ENCODE measurements around the gene TBC1D17. TPM values are rescaled to one million over a fixed set of nuclear protein-coding genes. Genes with fewer than 3 reads are reported as not detected.

TBC1D17 gene
- total and polyA plus RNA-seq, 2 of the 13 experiments (the other 11 are each of a cell fraction or from before 2014, with no cell fraction given) = 9.7 to 16.9 TPM

DNA sequence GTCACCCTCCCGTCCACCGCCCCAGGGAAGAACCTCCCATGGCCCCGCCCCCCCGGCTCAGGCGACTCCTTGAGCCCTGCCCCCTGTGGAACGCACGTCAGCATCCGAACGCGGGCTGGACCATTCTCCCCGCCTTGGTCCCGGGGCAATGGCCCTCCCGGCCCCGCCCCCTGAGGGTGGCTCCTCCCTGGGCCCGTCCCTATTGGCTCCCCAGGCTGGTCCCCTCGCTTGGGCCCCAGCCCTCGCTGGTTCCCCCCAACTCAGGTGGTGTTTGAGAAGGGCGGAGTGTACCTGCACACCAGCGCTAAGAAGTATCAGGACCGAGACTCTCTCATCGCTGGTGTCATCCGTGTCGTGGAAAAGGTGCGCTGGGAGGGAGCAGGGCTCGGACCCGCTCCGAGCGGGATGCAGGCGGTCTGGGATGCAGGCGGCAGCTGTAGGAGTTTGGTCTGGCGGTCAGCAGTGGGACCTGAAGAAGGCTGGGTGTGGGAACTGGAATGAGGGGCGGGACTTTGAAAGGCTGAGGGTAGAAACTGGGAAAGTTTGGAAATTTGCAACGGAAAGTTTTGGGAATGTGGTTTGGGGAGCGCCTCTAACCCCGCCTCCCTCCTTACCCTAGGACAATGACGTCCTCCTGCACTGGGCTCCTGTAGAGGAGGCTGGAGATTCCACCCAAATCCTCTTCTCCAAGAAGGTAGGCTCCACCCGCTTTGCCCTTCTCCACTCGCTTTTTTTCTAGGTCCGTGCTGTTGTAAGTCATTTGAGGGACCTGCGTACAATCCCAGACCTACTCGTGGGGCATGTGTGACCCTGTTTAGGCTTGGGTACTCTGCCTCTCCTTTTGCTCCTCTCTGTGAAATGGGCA is 609 bp downstream of the TBC1D17 start:
- no TSS peak for BruUV-seq (replicated peaks)
- FAIRE-seq = peak; percentile 56
- peak overlapping the region; percentile 99 for H3K27ac ChIP-seq (ENCODE audit: extremely low read length, insufficient read depth, low read length)
- H3K4me3 ChIP-seq (replicated peaks in 1 of 3; ENCODE audit: insufficient read depth in 1 of 3, low read depth in 2 of 3, low read length in 3 of 3) = peak overlapping the region; percentile 69 to 99 (median 72)
- 23% methylated on average over 25 of the region's 41 CpGs for WGBS (ENCODE audit: low lambda C conversion rate)
- H3K9me3 ChIP-seq (ENCODE audit: low read length) = no peaks in the 10 kb centered on the region
- peak; percentile 93 for DNase-seq (ENCODE audit: low spot score)
- intact Hi-C loops (cut with micrococcal nuclease; ENCODE audit: unreplicated experiment) (no loop called here), in situ Hi-C loops (cut with HindIII; ENCODE audit: extremely low pct_ligation_motif_present, low pct_unique_long_range_greater_than_20kb) (no loop called here)
- peaks cover 18 to 48% of the 10 kb centered on the region in 2 experiments for H3K36me3 ChIP-seq (replicated peaks in 1 of 2; ENCODE audit: control insufficient read depth in 1 of 2, insufficient read depth in 2 of 2, low read length in 2 of 2)
- H3K4me2 ChIP-seq (ENCODE audit: low read depth, low read length) = peak overlapping the region; percentile 76
- POLR2A ChIA-PET = interaction anchor here (1.0 to 3.3 kb wide), 6 partner anchors 9 to 238 kb away, joined by 4 to 21 read pairs (median 16); partner anchors contain the start of genes ATF5, NUP62, PNKP and PTOV1
- H3K4me1 ChIP-seq (ENCODE audit: insufficient read depth, low read length) = peaks cover 31% of the 10 kb centered on the region
- CTCF ChIA-PET (ENCODE audit: low intra/inter-chr PET ratio, low total read pairs) = no interaction called here
- no peaks in the 10 kb centered on the region; a peak in 1 of 5 replicates for H3K27me3 ChIP-seq (ENCODE audit: control insufficient read depth in 1 of 2, insufficient read depth in 2 of 2, low read length in 2 of 2)
- H4K20me1 ChIP-seq (ENCODE audit: insufficient read depth, low read length) = peaks cover 5% of the 10 kb centered on the region; the same call in 1 of the 2 replicates
- ATAC-seq = peak; percentile 80
- H3K79me2 ChIP-seq (ENCODE audit: insufficient read depth, low read length) = peaks cover 38% of the 10 kb centered on the region
- no peak overlapping the region for H2AFZ ChIP-seq (ENCODE audit: low read length)
- H3K9ac ChIP-seq (ENCODE audit: insufficient read depth, low read depth, low read length) = peak overlapping the region; percentile 89
- TF ChIP-seq, protein P1, sequence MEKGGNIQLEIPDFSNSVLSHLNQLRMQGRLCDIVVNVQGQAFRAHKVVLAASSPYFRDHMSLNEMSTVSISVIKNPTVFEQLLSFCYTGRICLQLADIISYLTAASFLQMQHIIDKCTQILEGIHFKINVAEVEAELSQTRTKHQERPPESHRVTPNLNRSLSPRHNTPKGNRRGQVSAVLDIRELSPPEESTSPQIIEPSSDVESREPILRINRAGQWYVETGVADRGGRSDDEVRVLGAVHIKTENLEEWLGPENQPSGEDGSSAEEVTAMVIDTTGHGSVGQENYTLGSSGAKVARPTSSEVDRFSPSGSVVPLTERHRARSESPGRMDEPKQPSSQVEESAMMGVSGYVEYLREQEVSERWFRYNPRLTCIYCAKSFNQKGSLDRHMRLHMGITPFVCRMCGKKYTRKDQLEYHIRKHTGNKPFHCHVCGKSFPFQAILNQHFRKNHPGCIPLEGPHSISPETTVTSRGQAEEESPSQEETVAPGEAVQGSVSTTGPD (CRISPR knock-in tag; IDR thresholded peaks at IDR 0.05) = peak; percentile 39; the same call in 1 of the 2 replicates
- no peak for TF ChIP-seq REPIN1 (CRISPR knock-in tag; IDR thresholded peaks at IDR 0.05; ENCODE audit: borderline replicate concordance, low read depth)
- TF ChIP-seq SIN3A (IDR thresholded peaks at IDR 0.05; ENCODE audit: borderline replicate concordance, low read depth, low read length) = peak; percentile 57; the same call in 1 of the 2 replicates
- 0 out of 2 replicates have a peak, but pooled peaks have one; percentile 37 for TF ChIP-seq ATF7-NPFF (CRISPR knock-in tag; IDR thresholded peaks at IDR 0.05; ENCODE audit: low read depth)
- TF ChIP-seq SRSF1 (optimal IDR thresholded peaks at IDR 0.05; ENCODE audit: low read depth, low read length) = no peak
- TF ChIP-seq, protein P2, sequence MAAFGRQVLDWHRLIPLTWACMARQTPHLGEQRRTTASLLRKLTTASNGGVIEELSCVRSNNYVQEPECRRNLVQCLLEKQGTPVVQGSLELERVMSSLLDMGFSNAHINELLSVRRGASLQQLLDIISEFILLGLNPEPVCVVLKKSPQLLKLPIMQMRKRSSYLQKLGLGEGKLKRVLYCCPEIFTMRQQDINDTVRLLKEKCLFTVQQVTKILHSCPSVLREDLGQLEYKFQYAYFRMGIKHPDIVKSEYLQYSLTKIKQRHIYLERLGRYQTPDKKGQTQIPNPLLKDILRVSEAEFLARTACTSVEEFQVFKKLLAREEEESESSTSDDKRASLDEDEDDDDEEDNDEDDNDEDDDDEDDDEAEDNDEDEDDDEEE (CRISPR knock-in tag; IDR thresholded peaks at IDR 0.05) = 0 out of 2 replicates have a peak, but pooled peaks have one; percentile 21
- TF ChIP-seq ZNF619 (CRISPR knock-in tag; IDR thresholded peaks at IDR 0.05) = 0 out of 2 replicates have a peak, but pooled peaks have one; percentile 71
- TF ChIP-seq, protein P3, sequence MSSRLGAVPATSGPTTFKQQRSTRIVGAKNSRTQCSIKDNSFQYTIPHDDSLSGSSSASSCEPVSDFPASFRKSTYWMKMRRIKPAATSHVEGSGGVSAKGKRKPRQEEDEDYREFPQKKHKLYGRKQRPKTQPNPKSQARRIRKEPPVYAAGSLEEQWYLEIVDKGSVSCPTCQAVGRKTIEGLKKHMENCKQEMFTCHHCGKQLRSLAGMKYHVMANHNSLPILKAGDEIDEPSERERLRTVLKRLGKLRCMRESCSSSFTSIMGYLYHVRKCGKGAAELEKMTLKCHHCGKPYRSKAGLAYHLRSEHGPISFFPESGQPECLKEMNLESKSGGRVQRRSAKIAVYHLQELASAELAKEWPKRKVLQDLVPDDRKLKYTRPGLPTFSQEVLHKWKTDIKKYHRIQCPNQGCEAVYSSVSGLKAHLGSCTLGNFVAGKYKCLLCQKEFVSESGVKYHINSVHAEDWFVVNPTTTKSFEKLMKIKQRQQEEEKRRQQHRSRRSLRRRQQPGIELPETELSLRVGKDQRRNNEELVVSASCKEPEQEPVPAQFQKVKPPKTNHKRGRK (CRISPR knock-in tag; IDR thresholded peaks at IDR 0.05) = no peak
- TF ChIP-seq, protein P4, sequence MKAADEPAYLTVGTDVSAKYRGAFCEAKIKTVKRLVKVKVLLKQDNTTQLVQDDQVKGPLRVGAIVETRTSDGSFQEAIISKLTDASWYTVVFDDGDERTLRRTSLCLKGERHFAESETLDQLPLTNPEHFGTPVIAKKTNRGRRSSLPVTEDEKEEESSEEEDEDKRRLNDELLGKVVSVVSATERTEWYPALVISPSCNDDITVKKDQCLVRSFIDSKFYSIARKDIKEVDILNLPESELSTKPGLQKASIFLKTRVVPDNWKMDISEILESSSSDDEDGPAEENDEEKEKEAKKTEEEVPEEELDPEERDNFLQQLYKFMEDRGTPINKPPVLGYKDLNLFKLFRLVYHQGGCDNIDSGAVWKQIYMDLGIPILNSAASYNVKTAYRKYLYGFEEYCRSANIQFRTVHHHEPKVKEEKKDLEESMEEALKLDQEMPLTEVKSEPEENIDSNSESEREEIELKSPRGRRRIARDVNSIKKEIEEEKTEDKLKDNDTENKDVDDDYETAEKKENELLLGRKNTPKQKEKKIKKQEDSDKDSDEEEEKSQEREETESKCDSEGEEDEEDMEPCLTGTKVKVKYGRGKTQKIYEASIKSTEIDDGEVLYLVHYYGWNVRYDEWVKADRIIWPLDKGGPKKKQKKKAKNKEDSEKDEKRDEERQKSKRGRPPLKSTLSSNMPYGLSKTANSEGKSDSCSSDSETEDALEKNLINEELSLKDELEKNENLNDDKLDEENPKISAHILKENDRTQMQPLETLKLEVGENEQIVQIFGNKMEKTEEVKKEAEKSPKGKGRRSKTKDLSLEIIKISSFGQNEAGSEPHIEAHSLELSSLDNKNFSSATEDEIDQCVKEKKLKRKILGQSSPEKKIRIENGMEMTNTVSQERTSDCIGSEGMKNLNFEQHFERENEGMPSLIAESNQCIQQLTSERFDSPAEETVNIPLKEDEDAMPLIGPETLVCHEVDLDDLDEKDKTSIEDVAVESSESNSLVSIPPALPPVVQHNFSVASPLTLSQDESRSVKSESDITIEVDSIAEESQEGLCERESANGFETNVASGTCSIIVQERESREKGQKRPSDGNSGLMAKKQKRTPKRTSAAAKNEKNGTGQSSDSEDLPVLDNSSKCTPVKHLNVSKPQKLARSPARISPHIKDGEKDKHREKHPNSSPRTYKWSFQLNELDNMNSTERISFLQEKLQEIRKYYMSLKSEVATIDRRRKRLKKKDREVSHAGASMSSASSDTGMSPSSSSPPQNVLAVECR (CRISPR knock-in tag; IDR thresholded peaks at IDR 0.05; ENCODE audit: borderline replicate concordance) = peak; percentile 59
- 0 out of 4 replicates have a peak, but pooled peaks of 1 of the 2 experiments have one; percentile 5 for TF ChIP-seq KLF16 (CRISPR knock-in tag; IDR thresholded peaks at IDR 0.05)
- peak; percentile 64; the same call in 1 of the 2 replicates for TF ChIP-seq MAZ (IDR thresholded peaks at IDR 0.05; ENCODE audit: borderline replicate concordance, low read depth, low read length)
- TF ChIP-seq MAZ (CRISPR knock-in tag; IDR thresholded peaks at IDR 0.05; ENCODE audit: low read depth) = no peak
